CD4-positive, CD25-positive, alpha-beta regulatory T cell (primary cell): ENCODE data around the gene ADCY2. TPM values are rescaled to one million over a fixed set of nuclear protein-coding genes. Genes with fewer than 3 reads are reported as not detected.

ENCODE experiments used
- ATAC-seq, 2 donors: fragments of 150-1000 bp; cut with Tn5 transposase; one replicate each; pipeline ENCODE4 v1.10.0; 2021; ENCODE audit warnings: low read depth in 2 of 2, moderate number of reproducible peaks in 2 of 2, moderate library complexity in 1 of 2
- DNase-seq, 3 donors: peaks; one replicate each; pipeline versions ENCODE4 v3.0.0 to v3.0.0-alpha.2; 2012 to 2022; ENCODE audit warnings: mixed read lengths in 1 of 3
- H3K27ac ChIP-seq: one replicate; pipeline ENCODE4 v1.7.0; 2013; ENCODE audit warnings: mild to moderate bottlenecking, low read length; ENCODE audit not compliant: insufficient read depth, poor library complexity, severe bottlenecking
- H3K27me3 ChIP-seq: one replicate; pipeline ENCODE4 v1.7.0; 2013; ENCODE audit warnings: low read length; ENCODE audit not compliant: control insufficient read depth, insufficient read depth
- H3K36me3 ChIP-seq: one replicate; pipeline ENCODE4 v1.7.0; 2013; ENCODE audit warnings: mild to moderate bottlenecking, low read length, moderate library complexity; ENCODE audit not compliant: control insufficient read depth, insufficient read depth
- H3K4me1 ChIP-seq: 2 replicates; pipeline ENCODE4 v1.7.0; 2013; ENCODE audit warnings: mild to moderate bottlenecking, low read length; ENCODE audit not compliant: insufficient read depth, control insufficient read depth, poor library complexity, severe bottlenecking
- H3K4me3 ChIP-seq: one replicate; pipeline ENCODE4 v1.7.0; 2013; ENCODE audit warnings: low read depth, mild to moderate bottlenecking, low read length, moderate library complexity
- H3K9me3 ChIP-seq, 2 experiments: 1 replicate in 1 of 2; 2 replicates in 1 of 2; pipeline ENCODE4 v1.7.0; 2013; ENCODE audit warnings: low read length in 2 of 2, mild to moderate bottlenecking in 1 of 2, moderate library complexity in 1 of 2; ENCODE audit not compliant: control insufficient read depth in 2 of 2
- H3K27ac Mint-ChIP-seq, 3 donors: one replicate each; pipeline ENCODE4 v1.8.0; 2020 to 2022; ENCODE audit warnings: mild to moderate bottlenecking in 3 of 3, mixed read lengths in 3 of 3, moderate library complexity in 2 of 3
- H3K27me3 Mint-ChIP-seq: one replicate; pipeline ENCODE4 v1.8.0; 2022; ENCODE audit warnings: mild to moderate bottlenecking, mixed read lengths
- H3K36me3 Mint-ChIP-seq: one replicate; pipeline ENCODE4 v1.8.0; 2020; ENCODE audit warnings: mixed read lengths
- H3K4me1 Mint-ChIP-seq, 4 donors: one replicate each; pipeline ENCODE4 v1.8.0; 2020 to 2022; ENCODE audit warnings: mixed read lengths in 4 of 4, mild to moderate bottlenecking in 1 of 4
- H3K4me3 Mint-ChIP-seq, 4 donors: one replicate each; pipeline ENCODE4 v1.8.0; 2020 to 2022; ENCODE audit warnings: mild to moderate bottlenecking in 4 of 4, mixed read lengths in 4 of 4, moderate library complexity in 3 of 4
- H3K9me3 Mint-ChIP-seq, 7 donors: one replicate each; pipeline ENCODE4 v1.8.0; 2020 to 2022; ENCODE audit warnings: mixed read lengths in 7 of 7, mild to moderate bottlenecking in 3 of 7, moderate library complexity in 2 of 7
- polyA plus RNA-seq, 4 donors: library from polyadenylated mRNA; unstranded; fragments of 300-500 nt; fragmentation: Illumina TruSeq; gene quantifications; one replicate each; pipeline ENCODE4 v1.2.3, GENCODE V29; 2021
- total RNA-seq: library from RNA; stranded (reverse); gene quantifications from one replicate; pipeline ENCODE4 v1.2.3, GENCODE V29; 2022

The ADCY2 gene
- total and polyA plus RNA-seq, 5 donors from 2014 or later = not detected

- peak overlapping the region; percentile 82 to 94 (median 91) for H3K27ac Mint-ChIP-seq
- Histone ChIP-seq H3K27me3 (no peaks in the 10 kb centered on the region), H3K36me3 (peaks cover 16% of the 10 kb centered on the region), H3K9me3 (no peaks in the 10 kb centered on the region), H3K4me1 (peaks cover 51% of the 10 kb centered on the region), H3K4me3 (peak overlapping the region; percentile 94), H3K27ac (peak overlapping the region; percentile 82)
- peaks cover 28 to 77% (median 43%) of the 10 kb centered on the region in 4 donors for H3K4me1 Mint-ChIP-seq
- ATAC-seq (no peak), DNase-seq (peak in 1 of 3 donors; percentile 28)
- H3K4me3 Mint-ChIP-seq = peak overlapping the region; percentile 81 to 96 (median 94)
- H3K27me3 Mint-ChIP-seq = no peaks in the 10 kb centered on the region
- no peaks in the 10 kb centered on the region for H3K9me3 Mint-ChIP-seq
- H3K36me3 Mint-ChIP-seq = peaks cover 23% of the 10 kb centered on the region
Measured at GRCh38 chr5:7868427-7868772, 472.5 kb downstream of the ADCY2 start.

- DNase-seq (peak; percentile 85 to 95 (median 89)), ATAC-seq (peak; percentile 99 to 100)
- H3K9me3 ChIP-seq = no peaks in the 10 kb centered on the region
- Mint-ChIP-seq H3K4me1 (peaks cover 33 to 81% (median 48%) of the 10 kb centered on the region in 4 donors), H3K27me3 (no peaks in the 10 kb centered on the region), H3K36me3 (peaks cover 18% of the 10 kb centered on the region), H3K4me3 (peak within 1 kb of the TSS; percentile 95 to 96 (median 96)), H3K27ac (peak within 1 kb of the TSS; percentile 82 to 94 (median 91)), H3K9me3 (no peaks in the 10 kb centered on the region)
- peak within 1 kb of the TSS; percentile 82 for H3K27ac ChIP-seq
- peaks cover 56% of the 10 kb centered on the region for H3K4me1 ChIP-seq
- H3K4me3 ChIP-seq = peak within 1 kb of the TSS; percentile 95
- peaks cover 16% of the 10 kb centered on the region for H3K36me3 ChIP-seq
- no peaks in the 10 kb centered on the region for H3K27me3 ChIP-seq
Measured at GRCh38 chr5:7868773-7869473, 473.0 kb downstream of the ADCY2 start, which contains the start of the genes FASTKD3 and MTRR. FASTKD3 (minus strand) TSS chr5:7869031; CDS start chr5:7868083, 948 bp downstream. MTRR (plus strand) TSS chr5:7869148; CDS start chr5:7870795, 1,647 bp downstream.

GRCh38 chr5:7869474-7870136 lies 473.7 kb downstream of the ADCY2 start:
- Mint-ChIP-seq H3K27ac (peak overlapping the region; percentile 78 to 91 (median 90)), H3K9me3 (no peaks in the 10 kb centered on the region), H3K4me3 (peak overlapping the region; percentile 95 to 96 (median 95)), H3K4me1 (peaks cover 35 to 87% (median 51%) of the 10 kb centered on the region in 4 donors), H3K27me3 (no peaks in the 10 kb centered on the region), H3K36me3 (peaks cover 21% of the 10 kb centered on the region)
- Histone ChIP-seq H3K4me3 (peak overlapping the region; percentile 95), H3K36me3 (peaks cover 16% of the 10 kb centered on the region), H3K27me3 (no peaks in the 10 kb centered on the region), H3K4me1 (peaks cover 63% of the 10 kb centered on the region), H3K9me3 (no peaks in the 10 kb centered on the region), H3K27ac (peak overlapping the region; percentile 82)
- peak in 1 of 3 donors; percentile 56 for DNase-seq
- peak; percentile 5 to 13 for ATAC-seq

- H3K36me3 Mint-ChIP-seq = peaks cover 18% of the 10 kb centered on the region
- Histone ChIP-seq H3K4me1 (peaks cover 67% of the 10 kb centered on the region), H3K27ac (peak overlapping the region; percentile 82), H3K9me3 (no peaks in the 10 kb centered on the region), H3K4me3 (peak overlapping the region; percentile 95), H3K27me3 (no peaks in the 10 kb centered on the region), H3K36me3 (peaks cover 25% of the 10 kb centered on the region)
- H3K27me3 Mint-ChIP-seq = no peaks in the 10 kb centered on the region
- no peaks in the 10 kb centered on the region for H3K9me3 Mint-ChIP-seq
- DNase-seq = peak in 1 of 3 donors; percentile 40
- peaks cover 31 to 79% (median 58%) of the 10 kb centered on the region in 4 donors for H3K4me1 Mint-ChIP-seq
- ATAC-seq = no peak
- H3K4me3 Mint-ChIP-seq = peak overlapping the region; percentile 75 to 96 (median 94)
- peak overlapping the region; percentile 58 to 91 (median 90) for H3K27ac Mint-ChIP-seq
Measured at GRCh38 chr5:7871653-7872052, 475.7 kb downstream of the ADCY2 start.

GRCh38 chr5:7872517-7873130 lies 476.7 kb downstream of the ADCY2 start:
- peak overlapping the region; percentile 79 to 95 (median 87) for H3K4me3 Mint-ChIP-seq
- no peaks in the 10 kb centered on the region for H3K9me3 ChIP-seq
- no peaks in the 10 kb centered on the region for H3K27me3 Mint-ChIP-seq
- peaks cover 31% of the 10 kb centered on the region for H3K36me3 ChIP-seq
- no peaks in the 10 kb centered on the region for H3K27me3 ChIP-seq
- H3K4me1 ChIP-seq = peaks cover 72% of the 10 kb centered on the region
- peak overlapping the region; percentile 82 for H3K27ac ChIP-seq
- no peak for DNase-seq
- H3K9me3 Mint-ChIP-seq = no peaks in the 10 kb centered on the region
- ATAC-seq = no peak
- peak overlapping the region; percentile 90 to 98 (median 91) for H3K27ac Mint-ChIP-seq
- H3K4me3 ChIP-seq = peak overlapping the region; percentile 95
- H3K36me3 Mint-ChIP-seq = peaks cover 25% of the 10 kb centered on the region
- peaks cover 35 to 77% (median 58%) of the 10 kb centered on the region in 4 donors for H3K4me1 Mint-ChIP-seq

GRCh38 chr5:7873216-7873615 lies 477.3 kb downstream of the ADCY2 start:
- H3K4me1 Mint-ChIP-seq = peaks cover 39 to 77% (median 62%) of the 10 kb centered on the region in 4 donors
- peak overlapping the region; percentile 82 for H3K27ac ChIP-seq
- peak overlapping the region; percentile 95 for H3K4me3 ChIP-seq
- peak in 1 of 3 donors; percentile 76 for DNase-seq
- no peaks in the 10 kb centered on the region for H3K27me3 Mint-ChIP-seq
- no peak for ATAC-seq
- no peaks in the 10 kb centered on the region for H3K27me3 ChIP-seq
- peaks cover 37% of the 10 kb centered on the region for H3K36me3 ChIP-seq
- peaks cover 69% of the 10 kb centered on the region for H3K4me1 ChIP-seq
- H3K4me3 Mint-ChIP-seq = peak overlapping the region; percentile 79 to 95 (median 87)
- no peaks in the 10 kb centered on the region for H3K9me3 Mint-ChIP-seq
- peaks cover 31% of the 10 kb centered on the region for H3K36me3 Mint-ChIP-seq
- H3K9me3 ChIP-seq = no peaks in the 10 kb centered on the region
- peak overlapping the region; percentile 90 to 98 (median 91) for H3K27ac Mint-ChIP-seq

- no peak for ATAC-seq
Measured at GRCh38 chr5:7874639-7875038, 478.7 kb downstream of the ADCY2 start.

More at GRCh38 chr5:7874639-7875038, 478.7 kb downstream of the ADCY2 start:
- DNase-seq = no peak
- Mint-ChIP-seq H3K27ac (no peak overlapping the region), H3K9me3 (no peaks in the 10 kb centered on the region), H3K4me3 (no peak overlapping the region), H3K36me3 (peaks cover 41% of the 10 kb centered on the region), H3K27me3 (no peaks in the 10 kb centered on the region), H3K4me1 (peaks cover 43 to 81% (median 68%) of the 10 kb centered on the region in 4 donors)
- H3K9me3 ChIP-seq = no peaks in the 10 kb centered on the region
- H3K4me1 ChIP-seq = peaks cover 71% of the 10 kb centered on the region
- H3K27ac ChIP-seq = no peak overlapping the region
- no peak overlapping the region for H3K4me3 ChIP-seq
- no peaks in the 10 kb centered on the region for H3K27me3 ChIP-seq
- peaks cover 49% of the 10 kb centered on the region for H3K36me3 ChIP-seq
